T-helper 2 cell treated with Interferon-gamma antibody and Interleukin-4, amounts not matched to agents 100 ng/mL and 5 ng/mL, for 36 hours (primary cell): ENCODE measurements around the gene NFATC1. TPM values are rescaled to one million over a fixed set of nuclear protein-coding genes. Genes with fewer than 3 reads are reported as not detected.

Source experiments
- intact Hi-C: fragments of 100-400 bp; cut with micrococcal nuclease; formaldehyde crosslinking; loops from one replicate; pipeline ENCODE4 v1.15.1; 2023
- total RNA-seq: library from RNA; stranded (reverse); gene quantifications from 2 replicates; pipeline ENCODE4 v1.2.3, GENCODE V29; 2022

NFATC1 gene
- total RNA-seq, 1 donor from 2014 or later = 39.7 TPM

DNA sequence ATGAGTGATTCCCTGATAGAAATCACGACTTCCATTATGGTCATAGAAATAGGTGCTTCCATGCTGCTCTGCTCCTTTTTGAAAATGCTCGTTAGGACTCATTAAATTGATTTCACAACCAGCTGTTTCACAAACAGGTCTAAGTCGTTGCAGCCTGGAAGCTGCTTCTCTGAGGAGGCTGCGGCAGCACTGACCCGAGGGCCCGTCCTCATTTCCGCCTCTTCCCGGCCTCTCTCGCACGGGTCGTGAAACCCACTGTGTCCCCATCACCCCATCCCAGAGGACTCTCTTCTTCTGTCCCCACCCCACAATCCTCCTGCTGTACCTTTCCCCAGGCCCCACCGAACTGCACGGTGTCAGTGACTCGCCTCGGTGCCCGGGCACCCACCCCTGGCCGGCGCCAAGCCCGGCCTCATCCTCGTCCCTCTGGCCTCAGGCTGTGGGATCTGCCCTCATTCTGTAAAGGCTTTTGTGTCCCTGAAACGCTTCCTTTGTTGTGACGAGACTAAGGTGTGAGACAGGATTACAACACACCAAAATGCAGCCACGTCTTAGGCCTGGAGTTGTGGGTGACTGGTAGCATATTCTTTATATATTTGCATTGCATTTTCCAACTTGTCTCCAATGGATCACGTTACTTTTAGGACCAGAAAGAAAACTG is 171.2 kb downstream of the NFATC1 start:
- intact Hi-C loops = no loop called here

DNA sequence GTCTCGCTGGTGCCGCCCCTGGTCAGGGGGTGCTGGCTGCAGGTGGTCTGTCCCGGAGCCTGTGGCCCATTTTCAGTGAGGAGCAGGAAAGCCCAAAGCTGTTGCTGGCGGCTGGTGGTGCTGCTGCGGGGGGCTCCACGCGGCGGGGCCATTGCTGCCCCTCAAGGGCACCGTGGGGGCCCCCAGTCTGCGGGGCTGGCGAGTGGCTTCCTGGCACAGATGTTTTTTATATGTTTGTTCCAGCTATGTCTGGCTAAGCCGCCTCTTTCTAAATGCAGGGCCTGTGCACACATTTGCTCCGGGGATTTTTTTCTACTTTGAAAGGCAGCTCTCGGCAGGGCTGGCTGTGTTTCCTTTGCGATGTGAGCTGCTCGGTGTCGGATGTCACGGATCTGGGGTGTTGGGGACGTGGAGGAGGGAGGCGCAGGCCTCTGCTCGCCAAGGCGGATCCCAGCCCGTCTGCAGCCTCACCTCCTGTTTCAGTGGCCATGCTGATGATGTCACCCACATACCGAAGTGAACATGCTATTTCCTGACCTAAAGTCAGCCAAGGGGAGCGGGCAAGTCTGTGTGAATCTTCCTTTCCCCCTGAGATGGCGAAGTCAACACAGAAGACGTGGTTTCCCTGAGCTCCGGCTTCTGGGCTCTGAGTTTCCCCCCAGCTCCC is 171.9 kb downstream of the NFATC1 start:
- intact Hi-C loops = no loop called here

DNA sequence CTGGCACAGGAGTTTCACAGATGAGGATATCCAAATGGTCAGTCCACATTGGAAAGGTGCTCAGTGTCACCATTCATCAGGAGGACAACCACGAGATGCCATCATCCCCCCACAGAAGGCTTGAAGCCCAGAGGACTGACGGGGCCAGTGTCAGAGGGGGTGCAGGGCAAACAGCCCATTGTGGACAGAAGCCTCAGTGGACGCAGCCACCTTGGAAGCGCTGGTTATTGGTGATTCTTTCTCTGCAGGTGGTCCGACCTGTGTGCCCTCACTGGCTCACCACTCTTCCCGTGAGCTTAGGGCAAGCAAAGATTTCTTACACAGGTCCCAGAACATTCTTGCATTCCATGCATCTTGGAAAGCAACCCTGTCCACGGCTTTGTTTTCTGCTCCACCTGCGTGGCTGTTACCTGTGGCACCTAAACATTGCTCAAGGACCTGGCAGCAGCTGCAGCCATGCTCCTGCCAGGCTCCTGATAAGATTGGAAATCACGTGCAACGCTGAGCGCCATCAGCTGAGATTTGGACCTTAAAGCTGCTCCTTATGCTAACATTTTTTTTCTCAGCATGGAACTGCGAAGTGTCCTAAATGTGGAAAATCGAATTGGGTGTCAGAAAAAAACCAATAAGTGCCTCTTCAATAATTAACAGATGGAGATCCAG is 172.9 kb downstream of the NFATC1 start:
- intact Hi-C loops = no loop called here

DNA sequence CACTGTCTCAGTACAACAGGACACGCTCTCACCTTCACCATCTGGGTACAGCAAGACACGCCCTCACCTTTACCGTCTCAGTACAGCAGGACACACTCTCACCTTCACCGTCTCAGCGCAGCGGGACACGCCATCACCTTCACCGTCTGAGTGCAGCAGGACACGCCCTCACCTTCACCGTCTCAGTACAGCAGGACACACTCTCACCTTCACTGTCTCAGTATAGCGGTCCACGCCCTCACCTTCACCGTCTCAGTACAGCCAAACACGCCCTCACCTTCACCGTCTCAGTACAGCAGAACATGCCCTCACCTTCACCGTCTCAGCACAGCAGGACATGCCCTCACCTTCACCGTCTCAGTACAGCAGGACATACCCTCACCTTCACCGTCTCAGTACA is 174.0 kb downstream of the NFATC1 start:
- intact Hi-C loops = no loop called here

DNA sequence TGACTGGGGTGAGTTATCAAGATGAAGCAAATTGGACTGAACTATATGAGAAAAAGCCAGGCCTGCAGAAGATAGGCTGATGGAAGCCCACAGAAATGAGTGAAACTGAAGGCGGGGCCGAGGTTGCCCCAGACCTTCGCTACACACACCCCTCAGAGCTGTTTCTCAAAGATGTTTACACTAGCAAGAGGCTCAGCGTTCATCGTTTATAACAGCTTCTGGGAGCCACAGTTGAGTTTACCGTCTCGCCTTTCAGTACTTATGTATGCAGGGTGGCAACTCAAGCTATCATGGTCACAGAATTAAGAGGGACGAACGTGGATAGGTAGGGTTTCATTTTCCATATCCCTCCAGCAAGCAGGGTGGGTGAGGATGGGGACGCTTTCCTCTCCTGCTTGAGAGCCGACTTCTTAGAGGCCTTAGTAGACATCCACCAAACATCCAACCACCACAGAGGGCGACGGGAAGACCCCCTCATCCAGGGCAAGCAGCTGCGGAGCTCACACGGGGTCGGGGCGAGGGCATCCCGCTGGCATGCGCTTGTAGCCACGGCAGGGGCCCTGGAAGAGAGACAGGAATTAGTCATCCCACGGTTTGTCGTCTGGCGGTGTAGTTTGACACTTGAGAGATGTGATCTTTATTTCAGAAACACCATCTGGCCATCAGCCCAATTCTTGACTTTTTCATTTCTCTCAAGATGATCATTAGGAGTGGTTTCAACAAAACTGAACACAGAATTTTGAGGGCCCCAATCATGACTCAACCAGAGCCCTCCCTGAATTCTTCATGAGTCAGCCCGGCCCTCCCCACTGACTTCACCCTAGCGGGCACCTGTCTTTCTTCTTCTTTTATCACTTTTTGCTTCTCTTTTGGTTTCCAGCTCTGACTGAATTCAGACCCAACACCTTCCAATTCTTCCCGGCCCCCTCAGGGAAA is 174.8 kb downstream of the NFATC1 start:
- intact Hi-C loops = no loop called here

DNA sequence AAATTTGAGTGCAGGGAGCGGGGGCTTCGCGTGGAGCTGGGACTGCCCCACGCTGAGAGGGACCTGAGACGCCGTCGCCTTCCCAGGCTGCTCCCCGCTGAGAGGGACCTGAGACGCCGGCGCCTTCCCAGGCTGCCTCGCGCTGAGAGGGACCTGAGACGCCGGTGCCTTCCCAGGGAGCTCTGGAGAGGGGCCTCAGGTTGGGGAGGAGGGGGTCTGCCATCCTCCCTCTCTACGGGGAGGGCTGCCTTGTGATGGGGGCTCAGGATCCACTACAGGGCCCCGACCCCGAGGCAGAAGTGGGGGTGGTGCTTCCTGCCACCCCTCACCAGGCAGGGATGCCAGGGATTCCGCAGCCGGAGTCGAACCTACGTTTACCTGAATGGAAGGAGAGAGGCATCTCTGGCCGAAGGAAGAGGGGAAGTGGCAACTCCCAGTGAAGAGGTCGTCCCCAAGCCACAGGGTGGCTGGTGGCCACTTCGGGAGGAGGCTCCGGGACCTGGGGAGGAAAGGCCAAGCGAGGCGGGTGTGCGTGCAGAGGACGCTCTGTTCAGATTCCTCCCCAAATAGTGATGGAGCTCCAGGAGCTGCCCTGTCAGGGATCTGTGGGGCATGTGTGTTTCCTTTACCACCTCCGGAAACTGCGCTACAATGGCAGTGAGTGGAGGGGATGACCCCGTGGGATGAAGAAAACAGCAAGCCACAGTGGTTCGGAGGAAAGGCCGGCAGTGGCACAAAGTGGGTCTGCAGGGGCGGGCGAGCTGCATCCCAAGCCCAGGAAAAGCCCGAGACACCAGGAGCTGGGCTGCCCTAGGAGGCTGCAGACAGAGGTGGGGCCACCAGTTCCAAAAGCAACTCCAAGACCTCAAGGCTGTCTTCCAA is 175.7 kb downstream of the NFATC1 start:
- intact Hi-C loops = no loop called here

DNA sequence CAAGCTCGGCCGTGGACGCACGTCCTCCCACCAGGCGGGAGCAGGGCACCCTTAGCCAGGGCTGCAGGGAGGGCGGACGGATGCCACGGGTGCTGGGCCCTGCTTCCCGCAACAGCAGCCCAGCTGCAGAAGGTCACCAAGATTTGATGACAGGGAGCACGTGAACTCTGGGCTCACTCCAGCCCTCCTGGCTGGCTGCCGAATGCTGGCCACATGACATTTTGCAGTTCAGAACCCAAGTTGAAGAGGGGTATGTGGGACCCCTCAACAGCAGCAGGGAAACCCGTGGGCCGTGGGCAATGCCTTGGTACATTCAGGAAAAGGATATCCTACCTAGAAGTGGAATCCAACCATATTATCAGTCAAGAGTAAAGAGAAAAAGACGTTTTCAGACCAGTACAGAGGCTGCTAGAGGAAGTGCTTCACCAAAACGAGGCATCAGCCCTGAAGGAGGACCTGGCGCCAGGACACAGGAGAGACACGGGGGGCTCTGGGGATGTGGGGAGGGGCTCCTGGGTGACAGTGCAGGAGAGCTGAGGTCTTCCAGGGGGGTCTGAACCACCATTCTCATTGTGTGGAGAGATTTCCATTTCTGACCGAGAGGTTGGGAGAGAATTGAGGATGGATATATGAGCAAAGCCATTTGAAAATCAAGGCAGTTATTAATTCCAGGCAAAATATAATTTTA is 176.5 kb downstream of the NFATC1 start:
- intact Hi-C loops = no loop called here

DNA sequence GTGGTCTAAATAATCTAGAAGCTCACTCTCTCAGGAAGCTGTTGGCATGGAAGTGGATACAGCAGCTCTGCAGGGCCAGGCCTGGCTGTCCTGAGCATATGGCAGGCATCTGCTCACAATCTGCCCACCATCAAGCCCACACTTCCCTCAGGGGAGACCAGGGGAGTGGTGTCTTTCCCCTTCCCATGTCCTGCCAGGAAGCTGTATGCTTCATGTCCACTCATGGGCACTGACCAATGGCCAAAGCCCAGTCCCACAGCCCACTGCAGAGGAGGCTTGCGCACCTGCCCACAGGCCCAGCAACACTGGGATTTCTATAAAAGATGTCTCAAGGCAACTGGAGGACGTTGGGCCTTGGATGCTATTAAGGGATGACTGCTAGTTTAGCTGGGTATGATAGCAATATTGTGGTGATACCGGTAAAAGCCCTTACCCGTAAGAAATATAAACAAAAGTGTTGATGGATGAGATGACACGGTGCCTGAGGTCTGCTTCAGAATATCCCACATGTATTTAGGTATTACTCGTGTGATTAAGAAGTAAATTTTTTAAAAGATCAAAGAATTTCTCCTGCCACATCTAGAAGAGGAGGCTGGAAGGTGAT is 177.2 kb downstream of the NFATC1 start:
- intact Hi-C loops = no loop called here

DNA sequence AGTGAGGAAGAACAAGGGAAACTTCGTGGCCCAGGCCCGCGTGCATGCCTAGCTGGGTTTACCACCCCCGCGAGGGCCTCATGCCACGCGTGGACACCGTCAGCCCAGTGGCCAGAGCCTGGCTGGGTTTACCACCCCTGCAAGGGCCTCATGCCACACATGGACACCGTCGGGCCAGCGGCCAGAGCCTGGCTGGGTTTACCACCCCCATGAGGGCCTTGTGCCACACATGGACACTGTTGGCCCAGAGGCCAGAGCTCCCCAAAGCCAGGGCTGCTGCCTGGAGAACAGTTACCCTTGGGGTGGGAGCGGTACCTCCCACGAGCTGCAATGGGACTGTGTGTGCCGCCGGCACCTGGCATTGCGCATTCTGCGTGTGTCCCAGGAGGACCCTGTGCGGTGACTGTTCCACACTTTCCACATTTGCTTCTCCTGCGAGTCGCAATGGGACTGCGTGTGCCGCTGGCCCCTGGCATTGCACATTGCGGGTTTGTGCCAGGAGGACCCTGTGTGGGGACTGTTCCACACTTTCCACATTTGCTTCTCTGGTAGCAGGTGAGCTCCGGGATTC is 178.3 kb downstream of the NFATC1 start:
- intact Hi-C loops = no loop called here

DNA sequence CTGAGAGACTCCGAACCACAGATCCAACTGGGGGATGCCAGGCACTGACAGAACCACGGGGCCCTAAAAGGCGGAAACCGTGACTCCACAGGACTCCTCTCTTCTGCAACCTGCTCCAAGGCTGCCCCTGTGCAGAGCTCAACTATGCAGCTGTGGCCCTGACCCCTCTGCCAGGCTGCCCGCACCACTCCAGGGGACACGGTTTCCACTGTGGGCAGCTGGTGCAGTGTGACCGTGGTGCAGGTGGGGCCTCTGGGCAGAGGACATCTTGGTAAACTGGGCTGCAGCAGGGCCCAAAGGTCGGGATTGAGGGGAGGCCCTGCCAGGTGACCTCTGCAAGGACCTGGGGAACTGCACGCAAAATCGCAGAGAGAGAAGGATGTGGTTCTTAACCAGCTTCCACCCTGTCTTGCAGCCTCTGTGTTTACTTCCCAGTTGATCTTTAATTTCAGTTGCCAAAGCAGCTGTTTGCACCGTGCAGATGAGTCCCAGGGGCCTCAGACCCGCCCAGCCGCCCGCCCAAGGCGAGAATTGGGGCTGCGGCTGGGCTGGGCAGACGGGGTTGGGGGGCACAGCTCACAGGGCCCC is 179.3 kb downstream of the NFATC1 start:
- intact Hi-C loops = no loop called here

DNA sequence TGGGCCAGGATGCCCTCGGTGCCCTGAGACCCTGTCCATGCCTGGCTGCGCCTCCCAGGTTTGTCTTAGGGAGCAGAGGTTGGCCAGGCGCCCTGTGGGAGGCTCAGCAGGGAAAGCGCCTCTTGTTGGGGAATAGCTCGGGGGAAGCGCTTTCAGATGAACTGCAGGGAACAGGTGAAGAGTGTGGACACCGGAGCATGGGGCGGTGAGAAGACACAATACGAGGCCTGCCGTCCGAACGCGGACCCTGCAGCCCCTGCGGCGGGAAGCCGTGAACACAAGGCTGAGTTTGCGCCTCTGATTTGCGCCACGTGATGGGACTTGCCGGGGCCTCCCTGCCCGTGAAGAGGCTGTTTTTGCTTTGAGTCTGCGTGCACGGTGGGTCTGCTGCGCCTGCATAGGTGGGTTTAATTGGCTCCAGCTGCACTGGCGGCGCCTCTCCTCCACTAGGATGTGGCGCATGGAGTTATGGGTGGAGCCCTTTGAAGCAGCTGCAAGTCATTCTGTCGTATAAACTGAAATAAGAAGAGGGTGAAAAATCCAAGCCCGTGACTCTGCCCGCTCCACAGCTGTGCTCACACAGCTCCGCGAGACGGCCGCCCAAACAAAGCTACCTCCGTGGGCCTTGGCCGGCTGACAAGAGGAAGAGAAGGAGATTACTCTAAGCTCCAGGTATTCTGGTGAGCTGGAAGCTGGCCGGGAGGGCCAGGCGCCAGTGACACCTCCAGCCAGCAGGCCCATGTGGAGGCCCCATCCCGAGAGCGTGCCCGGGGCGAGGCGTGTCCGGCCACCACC is 180.4 kb downstream of the NFATC1 start:
- intact Hi-C loops = no loop called here

DNA sequence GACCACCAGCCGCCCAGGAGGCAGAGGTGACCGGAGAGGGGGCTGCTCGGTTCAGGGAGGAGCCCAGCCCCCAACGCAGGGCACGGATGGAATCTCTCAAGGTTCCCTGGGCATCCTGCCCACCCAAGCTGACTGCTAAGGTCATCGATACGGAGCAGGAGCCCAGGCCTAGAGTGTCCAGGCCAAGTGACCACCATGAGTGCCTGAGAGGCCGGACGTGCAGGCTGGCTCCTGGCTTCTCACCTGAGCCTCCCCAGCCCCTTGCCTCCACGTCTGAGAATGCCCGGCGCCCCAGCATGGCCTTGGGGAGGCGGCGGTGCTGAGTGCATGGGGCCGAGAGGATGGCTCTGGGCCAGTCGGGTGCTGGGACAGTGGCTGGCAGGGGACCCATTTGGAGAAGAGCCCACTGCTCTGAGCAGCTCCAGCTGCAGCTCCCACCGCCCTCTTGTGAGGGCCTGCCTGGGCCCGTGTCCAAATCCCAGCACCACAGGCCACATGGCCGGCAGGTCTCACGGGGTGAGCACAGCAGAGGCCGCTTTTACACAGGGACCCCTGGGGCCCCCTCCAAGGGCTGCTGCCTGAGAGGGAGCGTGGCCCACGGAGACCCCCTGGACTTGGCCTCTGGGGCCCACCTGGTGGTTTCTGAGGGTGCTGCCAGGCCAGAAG is 181.1 kb downstream of the NFATC1 start:
- intact Hi-C loops = no loop called here

DNA sequence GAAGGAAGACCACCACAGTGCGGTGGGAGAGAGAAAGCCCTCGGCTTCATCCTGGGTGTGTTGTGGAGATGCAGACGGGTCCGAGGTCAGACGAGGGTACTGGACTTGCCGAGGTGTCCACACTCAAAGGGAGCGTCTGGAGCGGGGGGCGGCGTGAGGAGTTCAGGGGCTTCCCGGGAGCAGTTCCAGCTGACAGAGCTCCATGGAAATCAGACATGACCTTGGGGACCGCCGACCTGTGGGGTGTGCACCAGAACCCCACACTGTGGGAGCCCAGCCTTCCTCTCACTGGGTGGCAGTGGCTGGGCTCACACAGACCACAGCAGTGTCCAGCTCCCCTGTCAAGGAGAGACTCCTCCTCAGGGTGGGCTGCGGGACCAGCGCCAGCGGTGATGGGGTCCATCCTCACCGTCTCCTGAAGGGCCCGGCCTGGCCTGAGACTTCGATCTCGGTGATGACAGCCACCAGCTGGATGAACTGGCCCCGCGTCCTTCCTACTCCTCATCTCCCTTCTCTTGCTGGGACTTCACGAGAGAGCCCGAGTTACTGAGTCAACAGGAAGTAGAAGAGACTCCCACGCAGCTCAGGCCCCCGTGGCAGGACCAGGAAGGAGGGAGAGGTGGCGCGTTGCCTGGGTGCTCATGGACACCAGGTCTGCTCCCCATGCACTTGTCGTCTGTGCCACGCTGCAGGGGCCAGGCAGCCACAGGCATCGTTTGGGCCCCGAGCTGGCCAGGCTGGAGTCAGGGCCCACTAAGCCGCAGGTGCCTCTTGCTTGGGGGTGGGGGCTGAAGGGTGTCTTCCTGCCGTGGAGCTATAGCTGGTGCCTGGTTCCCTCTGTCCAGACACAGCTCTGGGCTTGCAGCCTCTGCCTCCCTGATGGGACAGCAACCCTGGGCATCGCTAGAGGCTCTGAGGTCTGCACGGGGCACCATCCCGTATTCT is 182.0 kb downstream of the NFATC1 start:
- intact Hi-C loops = no loop called here

DNA sequence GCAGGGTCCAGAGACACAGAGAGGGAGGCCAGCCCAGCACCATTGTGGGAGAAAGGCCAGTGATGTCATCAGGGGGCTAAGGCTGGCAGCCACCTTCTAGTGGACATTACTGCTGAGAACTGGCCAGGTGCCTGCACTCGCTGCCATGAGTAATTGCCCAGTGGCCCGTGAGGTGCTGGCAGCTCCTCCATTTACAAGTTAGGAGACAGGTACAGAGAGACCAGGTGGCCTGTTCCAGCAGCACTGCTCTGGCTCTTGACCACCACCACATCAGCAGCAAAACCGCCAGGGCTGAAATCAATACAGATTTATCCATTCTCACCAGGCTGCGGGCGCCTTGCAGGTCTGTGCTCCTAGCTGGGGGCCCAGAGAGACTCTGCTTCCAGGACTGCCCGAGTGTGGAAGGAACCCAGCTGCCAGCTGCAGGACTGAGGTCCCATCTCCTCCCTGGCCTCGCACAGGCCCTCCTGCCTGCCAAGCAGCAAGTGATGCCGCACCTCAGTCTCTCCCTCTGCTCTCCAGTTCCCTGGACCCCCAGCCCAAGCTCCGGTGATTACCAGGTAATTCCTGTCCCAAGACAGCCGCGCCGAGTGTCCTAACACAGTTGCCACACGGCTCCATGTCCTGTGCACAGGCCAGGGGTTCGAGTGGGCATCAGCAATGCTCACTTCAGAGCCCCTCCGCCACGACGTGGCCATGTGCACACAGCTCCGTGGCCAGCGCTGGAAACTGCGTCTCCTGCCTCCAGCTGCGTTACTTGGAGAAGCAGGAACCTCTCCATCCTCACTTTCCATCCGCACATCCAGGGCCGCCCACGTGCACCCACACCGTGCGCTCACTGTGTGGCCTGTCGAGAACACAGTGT is 182.9 kb downstream of the NFATC1 start:
- intact Hi-C loops = no loop called here
